Measurements from ENCODE around the gene ZBTB7C. TPM values are rescaled to one million over a fixed set of nuclear protein-coding genes. Genes with fewer than 3 reads are reported as not detected.

Gene ZBTB7C
- total and polyA plus RNA-seq, 5 donors from 2014 or later = not detected

DNA sequence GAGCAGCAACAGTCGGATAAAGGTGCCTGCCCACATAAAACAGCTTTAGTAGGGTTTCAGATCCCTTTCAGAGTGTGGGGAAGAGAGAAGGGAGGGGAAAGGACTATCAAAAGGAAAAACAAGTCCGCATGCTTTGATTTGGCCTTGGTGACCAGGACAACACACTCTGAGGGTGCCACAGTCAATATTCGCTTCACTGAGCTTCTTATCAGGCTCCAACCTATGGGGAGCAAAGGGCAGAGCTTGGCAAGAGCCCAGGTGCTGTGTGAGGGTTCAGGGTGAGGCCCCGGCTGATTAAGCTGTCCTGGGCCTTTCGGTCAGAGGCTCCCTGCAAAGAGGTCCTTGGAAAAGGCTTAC lies 241.3 kb downstream of the ZBTB7C start:
- Mint-ChIP-seq H3K27ac (peak overlapping the region in 1 of 3 donors; percentile 3), H3K36me3 (no peaks in the 10 kb centered on the region), H3K4me3 (no peak overlapping the region), H3K27me3 (peaks cover 15% of the 10 kb centered on the region), H3K4me1 (peaks cover 0 to 8% (median 2%) of the 10 kb centered on the region in 4 donors), H3K9me3 (peaks cover 0 to 2% (median 0%) of the 10 kb centered on the region in 7 donors)
- no peak for ATAC-seq (ENCODE audit: low read depth in 2 of 2)
- Histone ChIP-seq H3K27ac (ENCODE audit: insufficient read depth, low read length, poor library complexity, severe bottlenecking) (no peak overlapping the region), H3K4me3 (ENCODE audit: low read depth, low read length) (no peak overlapping the region), H3K27me3 (ENCODE audit: control insufficient read depth, insufficient read depth, low read length) (peaks cover 6% of the 10 kb centered on the region), H3K36me3 (ENCODE audit: control insufficient read depth, insufficient read depth, low read length) (no peaks in the 10 kb centered on the region), H3K9me3 (ENCODE audit: control insufficient read depth in 2 of 2, low read length in 2 of 2) (no peaks in the 10 kb centered on the region), H3K4me1 (ENCODE audit: control insufficient read depth, insufficient read depth, low read length, poor library complexity, severe bottlenecking) (peaks cover 6% of the 10 kb centered on the region)
- DNase-seq = no peak

DNA sequence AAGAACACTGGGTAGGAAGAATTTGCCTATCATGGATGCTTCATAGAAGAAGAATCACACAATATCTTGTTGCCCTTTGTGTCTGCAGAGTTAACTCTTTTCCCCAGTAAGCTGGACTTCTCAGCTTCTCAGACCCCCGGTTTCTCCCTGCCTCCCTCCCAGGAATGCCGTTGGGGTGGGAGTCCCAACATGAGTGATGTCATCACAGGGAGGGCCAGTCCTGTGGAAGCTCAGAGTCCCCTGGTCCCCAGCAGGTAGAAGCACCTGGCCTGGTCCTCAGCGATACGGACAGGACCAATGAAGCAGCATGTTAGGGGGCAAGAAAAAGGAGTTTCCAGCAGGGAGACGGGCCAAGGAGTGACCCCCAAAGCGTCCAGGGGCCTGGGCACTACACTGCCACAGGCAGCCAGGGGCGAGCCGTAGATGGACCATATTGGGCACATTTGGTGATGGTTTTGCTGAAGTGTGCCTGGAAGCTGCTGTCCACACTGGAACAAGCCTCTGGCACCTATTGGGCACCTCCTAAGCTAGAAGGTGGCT lies 242.8 kb downstream of the ZBTB7C start:
- no peaks in the 10 kb centered on the region for H3K9me3 ChIP-seq (ENCODE audit: control insufficient read depth in 2 of 2, low read length in 2 of 2)
- no peaks in the 10 kb centered on the region for H3K36me3 ChIP-seq (ENCODE audit: control insufficient read depth, insufficient read depth, low read length)
- Mint-ChIP-seq H3K27me3 (peaks cover 17% of the 10 kb centered on the region), H3K4me1 (peaks cover 0 to 14% (median 2%) of the 10 kb centered on the region in 4 donors), H3K36me3 (no peaks in the 10 kb centered on the region), H3K4me3 (no peak overlapping the region), H3K27ac (peak overlapping the region in 1 of 3 donors; percentile 22), H3K9me3 (peaks cover 0 to 1% (median 0%) of the 10 kb centered on the region in 7 donors)
- peaks cover 11% of the 10 kb centered on the region for H3K4me1 ChIP-seq (ENCODE audit: control insufficient read depth, insufficient read depth, low read length, poor library complexity, severe bottlenecking)
- no peak overlapping the region for H3K4me3 ChIP-seq (ENCODE audit: low read depth, low read length)
- H3K27ac ChIP-seq (ENCODE audit: insufficient read depth, low read length, poor library complexity, severe bottlenecking) = no peak overlapping the region
- DNase-seq (no peak), ATAC-seq (ENCODE audit: low read depth in 2 of 2) (no peak)
- H3K27me3 ChIP-seq (ENCODE audit: control insufficient read depth, insufficient read depth, low read length) = peaks cover 6% of the 10 kb centered on the region

DNA sequence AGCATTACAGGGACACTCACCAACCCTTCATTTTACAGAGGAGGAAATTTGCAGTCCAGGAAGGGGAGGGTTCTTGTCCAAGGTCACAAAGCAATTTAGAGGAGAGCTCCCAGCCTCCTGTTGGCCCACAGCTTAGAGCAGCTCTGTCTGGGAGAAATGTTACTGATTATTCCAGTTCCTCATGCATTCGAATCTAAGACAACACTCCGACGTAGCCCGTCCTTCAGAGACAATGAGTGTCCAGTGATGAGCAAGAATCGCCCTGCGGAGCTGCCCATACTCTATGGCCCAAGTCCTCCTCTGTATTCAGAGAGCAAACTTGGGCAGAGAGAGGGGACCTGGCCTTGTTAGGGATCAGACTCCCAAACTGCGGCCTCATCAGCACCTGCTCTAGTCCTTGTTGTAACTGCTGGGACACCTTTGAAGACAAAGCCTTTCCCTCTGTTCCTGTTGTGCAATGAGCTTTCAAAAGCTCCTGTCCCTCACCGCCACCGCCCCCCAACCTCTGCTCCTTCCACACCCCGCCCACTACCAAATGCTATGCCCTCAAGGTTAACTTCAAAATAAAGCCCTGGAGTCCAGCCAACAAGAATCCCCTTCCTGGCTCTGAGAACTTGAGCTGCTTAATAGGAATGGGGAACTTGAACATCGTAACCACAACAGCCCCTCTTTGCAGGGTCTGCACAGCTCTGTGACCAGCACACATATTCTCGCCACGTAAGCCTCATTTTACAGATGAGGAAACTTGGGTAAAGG lies 243.9 kb downstream of the ZBTB7C start:
- Mint-ChIP-seq H3K27ac (no peak overlapping the region), H3K36me3 (no peaks in the 10 kb centered on the region), H3K4me1 (peaks cover 0 to 20% (median 2%) of the 10 kb centered on the region in 4 donors), H3K4me3 (no peak overlapping the region), H3K27me3 (peaks cover 22% of the 10 kb centered on the region), H3K9me3 (peaks cover 0 to 1% (median 0%) of the 10 kb centered on the region in 7 donors)
- H3K27me3 ChIP-seq (ENCODE audit: control insufficient read depth, insufficient read depth, low read length) = peaks cover 6% of the 10 kb centered on the region
- ATAC-seq (ENCODE audit: low read depth in 2 of 2) = no peak
- H3K27ac ChIP-seq (ENCODE audit: insufficient read depth, low read length, poor library complexity, severe bottlenecking) = no peak overlapping the region
- peaks cover 17% of the 10 kb centered on the region for H3K4me1 ChIP-seq (ENCODE audit: control insufficient read depth, insufficient read depth, low read length, poor library complexity, severe bottlenecking)
- no peak overlapping the region for H3K4me3 ChIP-seq (ENCODE audit: low read depth, low read length)
- H3K36me3 ChIP-seq (ENCODE audit: control insufficient read depth, insufficient read depth, low read length) = no peaks in the 10 kb centered on the region
- H3K9me3 ChIP-seq (ENCODE audit: control insufficient read depth in 2 of 2, low read length in 2 of 2) = no peaks in the 10 kb centered on the region
- no peak for DNase-seq

DNA sequence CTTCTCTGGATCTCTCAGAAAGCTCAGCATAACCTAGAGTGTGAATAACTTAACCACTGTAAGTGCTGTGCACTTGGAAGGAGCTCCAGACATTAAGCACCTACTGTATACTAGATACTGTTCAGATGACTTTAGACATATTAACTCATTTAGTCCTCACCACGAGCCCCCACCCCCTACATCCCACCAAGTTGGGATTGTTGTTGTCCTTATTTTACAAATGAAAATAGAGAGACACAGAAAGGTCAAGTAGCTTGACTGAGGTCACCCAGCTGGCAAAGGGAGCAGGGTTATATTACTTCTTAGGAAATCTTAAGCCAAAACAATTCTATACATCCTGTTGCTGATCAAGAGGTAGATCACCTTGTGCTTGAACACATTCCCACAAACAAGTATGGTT lies 244.5 kb downstream of the ZBTB7C start:
- Histone ChIP-seq H3K4me1 (ENCODE audit: control insufficient read depth, insufficient read depth, low read length, poor library complexity, severe bottlenecking) (peaks cover 17% of the 10 kb centered on the region), H3K36me3 (ENCODE audit: control insufficient read depth, insufficient read depth, low read length) (no peaks in the 10 kb centered on the region), H3K27me3 (ENCODE audit: control insufficient read depth, insufficient read depth, low read length) (peaks cover 11% of the 10 kb centered on the region), H3K9me3 (ENCODE audit: control insufficient read depth in 2 of 2, low read length in 2 of 2) (no peaks in the 10 kb centered on the region), H3K4me3 (ENCODE audit: low read depth, low read length) (no peak overlapping the region), H3K27ac (ENCODE audit: insufficient read depth, low read length, poor library complexity, severe bottlenecking) (no peak overlapping the region)
- peaks cover 28% of the 10 kb centered on the region for H3K27me3 Mint-ChIP-seq
- H3K4me3 Mint-ChIP-seq = no peak overlapping the region
- H3K4me1 Mint-ChIP-seq = peaks cover 0 to 20% (median 2%) of the 10 kb centered on the region in 4 donors
- ATAC-seq (ENCODE audit: low read depth in 2 of 2) (no peak), DNase-seq (no peak)
- no peak overlapping the region for H3K27ac Mint-ChIP-seq
- H3K9me3 Mint-ChIP-seq = peaks cover 0 to 1% (median 0%) of the 10 kb centered on the region in 7 donors
- no peaks in the 10 kb centered on the region for H3K36me3 Mint-ChIP-seq

DNA sequence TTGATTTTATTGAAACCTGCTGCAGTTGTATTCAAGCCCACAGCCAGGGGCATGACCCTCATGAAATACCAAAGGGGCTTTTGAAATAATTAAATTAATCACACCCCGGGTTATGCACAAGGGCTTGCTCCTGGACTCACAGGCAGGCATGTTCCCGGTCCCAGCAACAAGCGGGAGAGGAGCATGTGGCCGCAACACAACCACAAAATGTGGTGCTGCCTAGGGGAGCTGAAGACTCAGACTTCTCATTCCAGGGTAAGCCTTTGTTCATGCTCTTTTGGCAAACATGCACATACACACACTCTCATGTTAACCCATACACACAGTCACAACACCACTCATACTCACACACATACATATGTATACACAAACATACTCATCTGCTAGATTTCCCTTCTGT lies 245.1 kb downstream of the ZBTB7C start:
- H3K27ac Mint-ChIP-seq = no peak overlapping the region

DNA sequence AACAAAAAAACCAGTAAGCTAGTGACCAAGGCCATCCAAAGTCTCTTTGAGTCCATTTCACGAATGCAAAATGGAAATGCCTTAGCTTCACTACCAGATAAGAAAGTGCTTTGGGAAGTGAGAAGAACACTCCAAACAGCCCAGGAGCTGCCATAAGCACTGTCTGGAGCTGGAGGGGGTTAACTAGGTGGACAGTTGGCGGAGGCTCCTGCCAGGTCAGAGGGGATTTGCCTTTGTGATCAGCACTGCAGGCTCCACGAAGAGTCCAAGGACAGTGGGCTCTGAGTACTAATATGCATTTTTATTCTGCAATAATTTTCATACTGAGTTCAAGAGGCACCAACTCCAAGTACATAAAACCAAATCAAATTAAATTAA lies 245.5 kb downstream of the ZBTB7C start:
- Mint-ChIP-seq H3K36me3 (no peaks in the 10 kb centered on the region), H3K4me3 (peak overlapping the region in 1 of 4 donors; percentile 62), H3K27me3 (peaks cover 31% of the 10 kb centered on the region)

More for the DNA sequence above, 245.1 kb downstream of the ZBTB7C start:
- H3K36me3 ChIP-seq (ENCODE audit: control insufficient read depth, insufficient read depth, low read length) = no peaks in the 10 kb centered on the region
- no peaks in the 10 kb centered on the region for H3K36me3 Mint-ChIP-seq
- peaks cover 0 to 20% (median 2%) of the 10 kb centered on the region in 4 donors for H3K4me1 Mint-ChIP-seq
- no peaks in the 10 kb centered on the region for H3K9me3 ChIP-seq (ENCODE audit: control insufficient read depth in 2 of 2, low read length in 2 of 2)
- ATAC-seq (ENCODE audit: low read depth in 2 of 2) (no peak), DNase-seq (no peak)
- peaks cover 30% of the 10 kb centered on the region for H3K27me3 Mint-ChIP-seq
- H3K9me3 Mint-ChIP-seq = peaks cover 0 to 1% (median 0%) of the 10 kb centered on the region in 7 donors
- H3K4me3 ChIP-seq (ENCODE audit: low read depth, low read length) = no peak overlapping the region
- peaks cover 17% of the 10 kb centered on the region for H3K4me1 ChIP-seq (ENCODE audit: control insufficient read depth, insufficient read depth, low read length, poor library complexity, severe bottlenecking)
- H3K4me3 Mint-ChIP-seq = no peak overlapping the region
- peaks cover 11% of the 10 kb centered on the region for H3K27me3 ChIP-seq (ENCODE audit: control insufficient read depth, insufficient read depth, low read length)
- no peak overlapping the region for H3K27ac ChIP-seq (ENCODE audit: insufficient read depth, low read length, poor library complexity, severe bottlenecking)

DNA sequence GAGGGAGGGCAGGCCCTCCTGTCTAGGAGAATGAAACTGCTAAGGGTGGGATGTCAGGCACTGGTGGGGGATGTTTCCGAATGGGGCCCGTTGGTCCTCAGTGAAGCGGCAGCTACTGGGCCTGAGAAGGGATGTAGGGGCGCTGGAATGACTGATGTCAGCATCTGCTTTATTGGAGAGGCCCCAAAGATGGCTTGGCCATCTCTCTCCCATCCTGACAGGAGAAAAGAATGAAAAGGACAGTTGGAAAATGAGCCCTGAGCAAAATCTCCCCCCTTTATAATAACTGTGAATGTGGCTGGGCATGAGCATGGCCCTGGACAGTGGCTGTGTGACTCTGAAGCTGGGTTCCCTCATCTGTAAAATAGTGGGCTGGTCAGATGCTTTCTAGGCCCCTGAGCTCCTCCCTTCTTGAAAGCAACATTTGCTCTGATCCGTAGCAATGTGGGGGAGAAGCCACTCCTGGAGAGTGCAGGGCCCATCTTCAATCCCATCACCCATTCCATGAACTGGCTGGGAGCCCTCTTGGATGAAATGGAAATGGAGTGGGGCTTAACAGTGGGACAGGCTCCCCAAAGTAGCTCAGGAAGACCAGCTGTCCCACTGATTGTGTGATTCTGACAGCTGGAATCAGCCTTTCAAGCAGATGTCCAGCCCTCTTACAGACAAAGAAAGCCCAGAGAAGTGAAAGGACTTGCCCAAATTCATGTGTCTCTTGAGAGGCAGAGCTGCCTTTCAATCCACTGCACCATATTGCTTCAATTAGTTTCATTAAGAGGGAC lies 246.0 kb downstream of the ZBTB7C start:
- H3K36me3 Mint-ChIP-seq = no peaks in the 10 kb centered on the region
- H3K27me3 Mint-ChIP-seq = peaks cover 37% of the 10 kb centered on the region
- ATAC-seq (ENCODE audit: low read depth in 2 of 2) (no peak), DNase-seq (no peak)
- H3K4me1 Mint-ChIP-seq = peaks cover 0 to 20% (median 2%) of the 10 kb centered on the region in 4 donors
- Histone ChIP-seq H3K36me3 (ENCODE audit: control insufficient read depth, insufficient read depth, low read length) (no peaks in the 10 kb centered on the region), H3K4me3 (ENCODE audit: low read depth, low read length) (no peak overlapping the region), H3K9me3 (ENCODE audit: control insufficient read depth in 2 of 2, low read length in 2 of 2) (no peaks in the 10 kb centered on the region), H3K27ac (ENCODE audit: insufficient read depth, low read length, poor library complexity, severe bottlenecking) (no peak overlapping the region), H3K27me3 (ENCODE audit: control insufficient read depth, insufficient read depth, low read length) (peaks cover 10% of the 10 kb centered on the region), H3K4me1 (ENCODE audit: control insufficient read depth, insufficient read depth, low read length, poor library complexity, severe bottlenecking) (peaks cover 17% of the 10 kb centered on the region)
- H3K9me3 Mint-ChIP-seq = peaks cover 0 to 1% (median 0%) of the 10 kb centered on the region in 7 donors
- no peak overlapping the region for H3K27ac Mint-ChIP-seq
- H3K4me3 Mint-ChIP-seq = peak overlapping the region in 2 of 4 donors; percentile 38 to 62

More for the DNA sequence above, 245.5 kb downstream of the ZBTB7C start:
- Mint-ChIP-seq H3K9me3 (peaks cover 0 to 1% (median 0%) of the 10 kb centered on the region in 7 donors), H3K27ac (no peak overlapping the region), H3K4me1 (peaks cover 0 to 20% (median 2%) of the 10 kb centered on the region in 4 donors)
- peaks cover 7% of the 10 kb centered on the region for H3K27me3 ChIP-seq (ENCODE audit: control insufficient read depth, insufficient read depth, low read length)
- H3K4me1 ChIP-seq (ENCODE audit: control insufficient read depth, insufficient read depth, low read length, poor library complexity, severe bottlenecking) = peaks cover 17% of the 10 kb centered on the region
- no peak overlapping the region for H3K27ac ChIP-seq (ENCODE audit: insufficient read depth, low read length, poor library complexity, severe bottlenecking)
- ATAC-seq (ENCODE audit: low read depth in 2 of 2) (no peak), DNase-seq (no peak)
- H3K4me3 ChIP-seq (ENCODE audit: low read depth, low read length) = no peak overlapping the region
- no peaks in the 10 kb centered on the region for H3K36me3 ChIP-seq (ENCODE audit: control insufficient read depth, insufficient read depth, low read length)
- H3K9me3 ChIP-seq (ENCODE audit: control insufficient read depth in 2 of 2, low read length in 2 of 2) = no peaks in the 10 kb centered on the region

Data from CD4-positive, CD25-positive, alpha-beta regulatory T cell (primary cell).